Pons (tissue), 1 donor: ENCODE measurements around the gene TRIM33.

ENCODE experiments used
- DNase-seq: peaks from one replicate; pipeline ENCODE4 v3.0.0-alpha.2; 2016; ENCODE audit warnings: low spot score

The TRIM33 gene

DNA sequence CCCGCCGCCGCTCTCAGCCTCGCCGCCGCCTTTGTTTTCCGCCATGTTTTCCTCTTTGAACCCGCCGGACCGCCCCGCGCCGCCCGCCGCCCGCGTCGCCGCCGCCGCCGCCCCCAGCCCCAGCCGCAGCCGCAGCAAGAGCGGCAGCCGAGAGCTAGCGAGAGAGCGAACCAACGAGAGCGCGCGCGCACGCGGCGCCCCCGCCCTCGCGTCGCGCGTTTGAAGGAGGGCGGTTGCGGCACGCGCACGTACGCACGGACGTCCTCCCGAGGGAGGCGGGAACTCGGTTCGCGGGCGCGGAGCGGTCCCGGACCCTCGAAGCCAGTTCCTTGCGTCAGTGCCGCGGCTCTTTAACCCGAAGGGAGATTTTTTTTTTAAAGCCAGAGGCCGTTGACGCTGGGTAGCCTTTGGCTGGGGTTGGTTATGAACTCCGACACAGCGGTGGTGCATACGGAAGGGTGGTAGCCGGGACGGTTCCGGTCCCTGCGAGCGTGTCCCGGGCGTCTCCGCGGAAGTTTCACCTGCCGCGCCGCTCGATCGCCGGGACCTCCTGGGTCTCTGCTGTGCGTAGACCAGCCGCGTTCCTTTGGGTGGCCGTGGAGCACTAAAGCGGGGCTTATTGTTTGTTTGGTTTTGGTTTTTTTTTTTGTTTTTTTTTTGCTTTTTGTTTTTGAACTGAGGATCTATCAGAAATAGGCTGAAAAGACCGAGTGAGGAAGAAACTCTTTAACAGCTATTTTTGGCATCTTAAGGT lies at the start of gene TRIM33:
Gene TRIM33, minus strand, starts transcription at position 172 of the 754 bp plus-strand sequence. Its CDS starts 127 bp downstream, at position 45.
- peak; percentile 87 for DNase-seq

DNA sequence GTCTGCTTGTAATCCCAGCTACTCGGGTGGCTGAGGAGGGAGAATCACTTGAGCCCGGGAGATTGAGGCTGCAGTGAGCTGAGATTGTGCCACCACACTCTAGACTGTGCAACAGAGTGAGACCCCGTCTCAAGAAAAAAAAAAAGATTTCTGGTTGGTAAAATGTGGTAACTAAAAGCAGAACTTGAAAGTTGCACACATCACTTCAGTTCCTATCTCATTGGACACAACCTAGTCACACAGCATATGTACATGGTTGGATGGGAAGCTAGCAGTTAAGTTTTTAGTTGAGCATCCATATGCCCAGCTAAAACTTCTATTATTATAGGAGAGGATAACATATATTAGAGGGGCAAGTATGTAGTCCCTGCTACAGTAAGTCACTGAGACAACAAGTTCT lies 48.4 kb upstream of the TRIM33 start:
- DNase-seq = no peak

DNA sequence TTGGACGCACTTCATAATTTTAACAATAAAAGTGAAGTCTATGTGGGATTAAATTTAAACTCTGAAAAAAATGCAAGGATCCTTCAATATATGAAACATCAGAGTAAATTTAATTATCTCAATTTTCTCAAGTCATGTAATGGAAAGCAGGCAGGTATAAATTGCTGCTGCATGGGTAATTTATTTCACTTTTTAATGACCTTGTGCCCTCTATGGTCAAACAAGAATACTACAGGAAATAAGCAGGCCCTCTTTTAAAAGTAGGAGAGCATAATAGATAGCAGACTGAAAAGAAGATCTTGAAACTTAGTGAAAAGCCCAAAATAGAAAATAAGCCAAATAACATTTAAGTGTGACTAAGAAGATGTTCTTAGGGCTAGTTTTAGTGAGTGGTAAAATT lies 47.5 kb upstream of the TRIM33 start:
- peak; percentile 31 for DNase-seq

DNA sequence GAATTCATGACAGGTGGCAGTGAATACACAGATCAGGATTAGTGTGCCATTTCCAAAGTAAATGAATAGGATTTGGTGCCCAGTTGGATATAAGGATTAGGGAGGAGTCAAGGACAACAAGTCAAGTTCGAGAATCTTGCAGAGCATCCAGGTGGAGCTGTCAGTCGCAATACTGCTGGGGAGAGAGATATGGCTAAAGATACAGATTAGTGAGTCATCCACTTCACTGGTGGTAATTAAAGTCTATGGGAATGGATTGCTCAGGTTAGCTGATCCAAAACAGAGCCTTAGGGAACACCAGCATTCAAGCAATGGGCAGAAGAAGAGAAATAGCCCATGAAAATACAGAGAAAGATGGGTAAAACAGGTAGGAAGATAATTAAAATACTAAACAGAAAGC lies 43.6 kb upstream of the TRIM33 start:
- DNase-seq = no peak

DNA sequence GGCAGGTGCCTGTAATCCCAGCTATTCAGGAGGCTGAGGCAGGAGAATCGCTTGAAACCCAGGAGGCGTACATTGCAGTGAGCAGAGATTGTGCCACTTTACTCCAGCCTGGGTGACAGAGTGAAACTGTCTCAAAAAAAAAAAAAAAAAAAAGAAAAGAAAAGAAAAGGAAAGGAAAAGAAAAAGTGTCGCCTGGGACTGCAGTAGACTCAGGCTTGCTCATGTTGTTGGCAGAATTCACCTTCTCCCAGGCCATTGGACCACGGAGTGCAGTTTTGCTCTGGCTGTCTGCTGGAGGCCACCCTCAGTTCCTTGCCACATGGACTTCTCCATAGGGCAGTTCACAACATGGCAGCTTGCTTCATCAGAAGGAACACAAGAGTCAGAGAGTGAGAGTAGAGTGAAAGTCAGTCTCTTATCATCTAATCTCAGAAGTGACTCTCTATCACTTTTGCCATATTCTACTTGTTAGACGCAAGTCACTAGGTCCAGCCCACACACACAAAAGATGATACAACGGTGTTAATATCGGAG lies 41.2 kb upstream of the TRIM33 start:
- DNase-seq = no peak

DNA sequence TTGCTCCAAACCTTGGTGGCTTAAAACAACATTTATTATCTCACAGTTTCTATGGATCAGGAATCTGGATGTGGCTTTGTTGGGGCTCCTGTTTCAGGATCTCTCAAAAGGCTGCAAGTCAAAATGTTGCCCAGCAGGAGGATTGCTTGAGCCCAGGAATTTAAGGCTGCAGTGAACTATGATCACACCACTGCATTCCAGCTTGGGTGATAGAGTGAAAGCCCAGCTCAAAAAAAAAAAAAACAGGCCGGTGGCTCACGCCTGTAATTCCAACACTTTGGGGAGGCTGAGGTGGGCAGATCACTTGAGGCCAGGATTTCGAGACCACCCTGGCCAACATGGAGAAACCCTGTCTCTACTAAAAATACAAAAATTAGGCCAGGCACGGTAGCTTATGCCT lies 40.4 kb upstream of the TRIM33 start:
- DNase-seq = no peak

DNA sequence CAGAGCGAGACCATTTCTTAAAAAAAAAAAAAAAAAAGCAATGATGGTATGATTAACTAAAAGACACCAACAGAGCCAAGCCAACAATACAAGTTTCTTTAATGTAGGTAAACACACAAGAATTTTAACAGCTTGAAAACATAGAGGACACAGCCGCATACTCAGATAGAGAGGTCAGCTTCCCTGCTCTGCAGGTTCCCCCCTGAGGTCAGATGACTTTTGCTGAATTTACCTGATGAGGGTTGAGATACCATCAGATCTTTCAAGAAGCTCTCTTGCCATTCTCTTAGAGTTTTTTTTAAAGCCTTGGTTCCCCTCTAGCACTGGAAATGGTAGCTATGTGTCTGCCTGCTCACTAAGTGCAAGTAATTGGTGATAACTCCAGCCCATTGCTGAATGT lies 39.3 kb upstream of the TRIM33 start:
- no peak for DNase-seq

DNA sequence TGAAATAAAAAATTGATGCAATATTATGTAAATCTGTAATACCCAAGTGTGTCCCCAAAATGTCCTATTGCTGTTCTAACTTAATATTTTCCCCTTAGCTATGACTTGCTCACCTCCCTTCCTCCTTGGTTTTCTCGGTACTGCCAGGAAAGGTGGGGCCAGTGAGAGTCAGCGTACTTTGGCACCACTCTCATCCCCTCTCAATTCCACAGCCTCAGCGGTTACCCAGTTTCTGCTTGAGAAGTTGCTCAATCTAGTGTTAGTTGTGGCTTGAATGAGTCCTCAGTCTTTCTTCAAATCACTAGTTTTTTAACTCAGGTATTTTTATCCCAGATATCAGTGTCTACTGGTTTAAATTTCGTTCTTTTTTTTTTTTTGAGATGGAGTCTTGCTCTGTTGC lies 38.1 kb upstream of the TRIM33 start:
- DNase-seq = no peak

DNA sequence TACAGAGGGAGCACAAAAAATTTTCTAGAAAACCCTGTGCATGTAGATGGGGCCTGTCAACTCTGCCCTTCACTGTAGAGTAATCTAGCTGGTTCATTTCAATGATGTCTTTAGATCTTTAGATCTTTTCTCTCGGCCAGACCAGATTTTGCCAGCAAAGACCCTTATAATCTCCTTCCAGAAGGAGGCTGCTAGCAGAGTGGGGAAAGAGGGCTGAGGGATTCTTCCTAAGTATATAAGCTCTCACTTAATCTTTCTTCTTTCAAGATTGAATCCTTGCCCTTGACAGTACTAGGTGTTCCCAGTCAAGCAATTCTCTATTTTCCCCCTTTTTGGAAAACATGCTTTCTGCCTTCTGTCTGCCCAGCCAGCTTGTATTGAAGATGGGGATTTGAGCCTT lies 36.1 kb upstream of the TRIM33 start:
- no peak for DNase-seq

DNA sequence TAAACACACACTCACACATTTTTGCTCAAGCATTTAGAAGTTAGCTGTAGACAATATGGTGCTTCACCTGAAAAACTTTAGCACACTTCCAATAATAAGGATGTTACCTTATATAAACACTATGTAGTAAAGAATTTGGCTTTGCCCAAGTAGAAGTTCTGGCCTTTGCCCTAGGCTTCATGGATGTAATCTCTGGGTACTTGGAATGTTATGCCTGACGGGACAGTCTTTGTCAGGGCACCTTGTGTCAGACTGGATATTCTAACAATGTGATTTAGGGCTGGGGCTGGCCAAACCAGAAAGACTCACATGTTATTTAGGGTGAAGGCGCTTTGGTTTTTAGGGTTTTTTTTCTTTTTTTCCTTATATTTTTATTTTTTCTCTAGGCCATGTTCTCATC lies 34.8 kb upstream of the TRIM33 start:
- no peak for DNase-seq

DNA sequence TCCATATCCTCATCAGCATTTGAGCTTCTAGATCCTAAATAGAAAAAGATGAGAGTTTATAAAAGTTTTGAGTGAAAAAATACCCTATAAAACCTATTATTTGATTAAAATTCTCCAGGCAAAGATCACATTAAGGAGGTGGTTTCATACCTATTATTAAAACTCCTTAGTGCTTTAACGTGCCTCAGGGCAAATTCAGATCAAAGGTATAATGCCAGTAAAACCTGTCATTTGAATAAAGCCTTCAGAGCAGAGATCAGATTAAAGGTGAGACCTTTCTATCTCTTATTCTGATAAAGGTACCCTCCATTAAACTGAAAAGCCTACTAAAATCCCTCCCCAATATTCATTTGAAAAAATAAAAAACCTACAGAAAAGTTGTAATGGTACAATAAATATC lies 34.3 kb upstream of the TRIM33 start:
- no peak for DNase-seq

DNA sequence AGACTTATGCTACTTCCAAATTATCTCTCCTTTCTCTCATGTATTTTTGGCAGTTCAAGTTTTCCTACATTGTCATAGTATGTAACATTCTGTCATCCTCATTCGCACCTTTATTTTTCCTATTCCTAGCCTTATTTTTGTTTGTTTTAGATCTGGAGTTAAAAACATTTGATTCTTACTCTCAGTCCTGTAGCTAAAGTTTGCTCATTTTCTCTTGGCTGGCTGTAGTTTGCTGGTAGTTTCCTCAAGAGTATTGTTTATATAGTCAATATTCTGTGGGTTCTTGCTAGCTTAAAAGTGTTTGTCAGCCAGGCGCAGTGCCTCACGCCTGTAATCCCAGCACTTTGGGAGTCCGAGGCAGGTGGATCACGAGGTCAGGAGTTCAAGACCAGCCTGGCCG lies 29.8 kb upstream of the TRIM33 start:
- DNase-seq = no peak

DNA sequence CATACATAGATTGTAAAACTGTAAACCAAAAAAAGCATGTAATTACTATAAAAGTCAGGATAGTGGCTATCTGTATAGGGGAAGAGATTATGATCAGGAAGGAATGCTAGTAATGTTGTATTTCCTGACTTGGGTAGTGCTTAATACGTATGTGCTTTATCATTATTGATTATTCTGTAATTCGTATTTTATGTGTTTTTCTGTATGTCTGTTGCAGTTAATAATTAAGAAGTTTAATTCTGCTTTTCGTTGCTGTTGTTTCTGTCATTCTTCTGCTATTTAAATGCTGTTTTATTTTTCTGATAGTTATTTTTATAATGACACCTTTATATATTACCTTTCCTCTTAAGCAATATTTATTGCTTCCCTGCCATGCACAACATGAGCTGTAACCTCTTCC lies 29.3 kb upstream of the TRIM33 start:
- no peak for DNase-seq

DNA sequence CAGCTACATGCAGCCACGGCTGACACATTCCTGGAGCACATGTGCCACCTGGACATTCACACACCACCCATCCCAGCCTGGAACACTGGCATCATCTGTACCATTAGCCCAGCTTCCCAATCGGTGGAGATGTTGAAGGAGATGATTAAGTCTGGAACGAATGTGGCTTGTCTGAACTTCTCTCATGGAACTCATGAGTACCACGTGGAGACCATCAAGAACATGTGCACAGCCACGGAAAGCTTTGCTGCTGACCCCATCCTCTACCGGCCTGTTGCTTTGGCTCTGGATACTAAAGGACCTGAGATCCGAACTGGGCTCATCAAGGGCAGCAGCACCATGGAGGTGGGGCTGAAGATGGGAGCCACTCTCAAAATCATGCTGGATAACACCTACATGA lies 25.0 kb upstream of the TRIM33 start:
- DNase-seq = no peak

DNA sequence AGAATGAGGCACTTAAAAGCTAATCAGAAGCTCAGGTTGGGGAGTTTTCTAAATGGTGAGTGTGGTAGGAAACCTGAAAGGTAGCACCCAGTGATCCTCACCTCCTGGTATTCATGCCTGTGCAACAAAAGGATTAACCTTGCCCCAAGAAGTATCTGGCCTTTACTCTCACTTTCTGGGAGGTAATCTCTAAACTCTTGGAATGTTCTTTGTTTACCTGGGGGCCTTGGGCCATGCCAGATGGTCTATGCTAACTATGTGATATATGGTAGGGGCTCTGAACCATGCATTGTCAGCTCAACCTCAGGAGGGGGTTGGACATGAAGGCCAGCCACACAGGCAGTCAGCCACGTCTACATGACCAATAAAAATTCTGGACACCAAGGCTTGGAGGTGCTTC lies 24.4 kb upstream of the TRIM33 start:
- DNase-seq = no peak

DNA sequence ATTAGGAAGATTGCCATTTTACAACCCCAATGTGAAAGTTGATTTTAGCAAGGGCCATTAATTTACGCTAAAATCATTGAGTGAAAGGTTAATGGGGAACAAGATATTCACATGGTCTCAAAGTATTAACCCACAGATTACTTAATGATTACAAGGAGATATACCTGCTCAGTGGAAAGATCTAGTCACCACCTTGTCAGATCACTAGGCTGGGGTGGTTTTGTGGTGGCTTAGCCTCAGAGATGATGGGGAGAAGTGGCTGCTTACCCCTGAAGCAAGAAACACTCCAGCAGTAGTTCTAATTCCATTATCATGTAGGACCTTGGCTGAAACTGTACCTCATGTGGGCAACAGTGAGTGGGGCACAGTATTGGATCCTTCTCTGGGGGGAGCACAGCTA lies 20.1 kb upstream of the TRIM33 start:
- DNase-seq = no peak

DNA sequence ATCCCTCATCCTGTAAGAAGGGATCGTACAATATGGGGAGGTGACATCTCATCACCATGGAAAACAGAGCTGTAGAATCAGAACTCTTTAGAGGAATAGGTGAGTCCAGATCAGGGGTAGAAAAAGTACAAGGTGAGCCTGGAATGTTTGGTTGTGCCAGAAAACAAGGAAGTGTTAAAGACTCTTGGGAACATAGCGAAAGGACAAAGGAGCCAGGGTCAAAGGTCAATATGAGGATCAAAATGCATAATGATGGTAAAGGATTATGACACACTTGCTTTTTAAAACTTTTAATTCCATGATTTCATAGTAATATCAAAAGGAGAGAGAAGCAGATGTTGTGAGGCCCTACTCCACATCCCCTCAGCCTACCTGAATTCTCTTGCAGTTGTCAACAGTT lies 19.2 kb upstream of the TRIM33 start:
- no peak for DNase-seq

DNA sequence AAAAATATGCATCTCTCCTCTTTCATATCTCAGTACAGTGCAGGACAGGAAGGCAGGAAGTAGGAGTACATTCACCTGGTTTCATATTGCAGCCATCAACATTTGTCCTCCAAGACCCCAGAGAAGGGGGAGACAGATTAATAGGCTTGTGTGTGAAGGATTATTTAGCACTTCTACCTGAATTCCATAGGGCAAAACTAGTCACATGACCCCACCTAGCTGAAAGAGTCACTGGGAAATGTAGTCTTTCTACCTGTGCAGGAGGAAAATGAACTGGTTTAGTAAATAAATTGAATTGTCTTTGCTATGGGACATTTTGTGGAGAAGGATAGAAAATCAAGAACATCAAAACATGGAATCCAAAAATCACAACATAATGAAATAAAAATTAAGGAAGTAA lies 13.9 kb upstream of the TRIM33 start:
- no peak for DNase-seq

DNA sequence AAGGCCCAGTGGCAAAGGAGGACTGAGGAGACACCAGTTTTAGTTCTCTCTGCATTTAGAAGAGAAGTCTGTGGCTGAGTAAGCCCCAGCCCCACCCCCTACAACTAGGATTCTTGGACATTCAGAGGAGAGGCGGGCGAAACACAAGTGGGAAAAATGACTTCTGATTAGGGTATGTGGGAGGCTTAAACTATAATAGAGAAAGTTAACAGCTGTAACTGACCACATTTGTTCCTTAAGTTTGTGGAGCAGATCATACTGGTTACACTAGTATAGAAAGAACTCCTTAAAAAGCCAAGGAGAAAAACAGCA lies 11.2 kb upstream of the TRIM33 start:
- no peak for DNase-seq

DNA sequence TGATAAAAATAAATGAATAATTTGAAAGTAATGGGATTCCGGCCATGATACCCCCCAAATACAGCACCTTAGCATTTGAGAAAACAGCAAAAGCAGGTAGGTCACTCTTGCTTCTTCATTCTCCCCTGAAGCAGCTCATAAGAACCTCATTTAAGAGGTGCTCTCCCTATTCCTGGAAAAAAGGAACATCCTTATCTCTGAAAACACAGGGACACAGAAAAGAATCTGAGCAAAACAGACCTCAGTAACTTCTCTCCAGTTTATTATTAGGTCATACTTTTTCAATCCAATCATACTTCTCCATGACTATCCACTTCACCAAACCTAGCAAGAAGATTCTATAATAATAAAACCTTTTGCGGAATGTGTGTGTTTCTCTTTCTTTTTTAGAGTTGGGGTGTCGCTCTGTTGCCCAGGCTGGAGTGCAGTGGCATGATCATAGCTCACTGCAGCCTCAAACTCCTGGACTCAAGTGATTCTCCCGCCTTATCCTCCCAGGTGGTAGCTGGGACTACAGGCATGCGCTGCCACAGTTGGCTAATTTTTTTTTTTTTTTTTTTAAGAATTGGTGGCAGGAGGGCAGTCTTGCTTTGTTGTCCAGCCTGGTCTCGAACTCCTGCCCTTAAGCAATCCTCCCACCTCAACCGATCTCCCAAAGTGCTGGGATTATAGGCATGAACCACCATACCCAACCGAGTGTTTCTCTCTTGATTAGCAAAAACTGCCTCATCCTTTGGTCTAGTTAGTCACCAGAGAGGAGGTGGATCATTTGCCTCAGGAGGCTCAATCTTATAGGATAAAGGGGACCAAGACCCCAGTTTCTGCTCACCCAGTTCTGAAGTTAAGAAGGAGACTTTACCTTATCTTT lies 10.6 kb upstream of the TRIM33 start:
- no peak for DNase-seq

DNA sequence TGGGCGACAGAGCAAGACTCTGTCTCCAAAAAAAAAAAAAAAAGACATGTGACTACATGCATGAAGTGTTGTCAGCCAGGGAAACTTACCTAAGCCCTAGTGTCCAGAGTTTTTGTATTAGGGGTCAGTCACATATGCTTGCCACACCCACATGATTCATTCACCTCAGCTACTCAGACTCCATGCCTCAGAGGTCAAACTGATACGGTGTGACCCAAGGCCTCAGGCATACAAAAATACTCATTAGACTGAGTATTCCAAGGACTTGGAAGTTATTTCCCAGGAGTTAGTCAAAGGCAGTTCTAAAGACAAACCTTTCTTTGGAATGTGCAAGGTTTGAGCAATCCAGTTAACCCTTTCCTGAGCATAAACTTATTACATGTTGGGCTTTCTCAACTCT lies 6.3 kb upstream of the TRIM33 start:
- DNase-seq = no peak

DNA sequence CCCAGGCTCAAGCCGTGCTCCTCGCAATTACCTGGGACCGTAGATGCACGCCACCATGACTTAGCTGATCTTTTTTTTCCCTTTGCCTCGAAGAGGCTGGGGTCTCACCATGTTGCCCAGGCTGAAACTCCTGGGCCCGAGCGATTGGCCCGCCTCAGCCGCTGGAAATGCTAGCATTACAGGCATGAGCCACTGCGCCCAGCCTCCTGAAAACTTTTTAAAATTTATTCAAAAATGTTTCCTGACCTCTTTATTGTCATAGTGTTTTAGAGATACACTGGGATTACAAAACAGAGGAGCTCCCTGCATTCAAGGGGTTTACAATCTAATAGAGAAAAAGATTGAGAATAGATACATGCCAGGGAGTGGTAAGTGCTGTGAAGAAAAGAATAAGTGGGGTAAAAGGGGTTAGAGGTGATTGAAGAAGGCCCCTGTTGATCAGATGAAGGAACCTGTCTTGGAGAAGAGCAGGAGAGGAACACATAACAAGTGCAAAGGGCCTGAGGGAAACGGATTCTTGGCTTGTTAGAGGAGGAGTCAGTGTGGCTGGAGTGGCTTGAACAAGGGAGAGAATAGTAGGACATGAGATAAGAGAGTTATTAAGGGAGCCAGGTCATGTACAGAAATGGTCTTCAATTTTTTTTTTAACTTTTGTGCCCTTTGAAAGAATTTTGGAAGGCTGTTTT lies 1.7 kb upstream of the TRIM33 start:
- DNase-seq = no peak
